CD4-positive, alpha-beta T cell treated with Interleukin-10 for 1 hour (primary cell): ENCODE measurements around the gene NASP.

Experiments
- DNase-seq: peaks from one replicate; pipeline ENCODE4 v3.0.0-alpha.2; 2020

NASP gene, protein sequence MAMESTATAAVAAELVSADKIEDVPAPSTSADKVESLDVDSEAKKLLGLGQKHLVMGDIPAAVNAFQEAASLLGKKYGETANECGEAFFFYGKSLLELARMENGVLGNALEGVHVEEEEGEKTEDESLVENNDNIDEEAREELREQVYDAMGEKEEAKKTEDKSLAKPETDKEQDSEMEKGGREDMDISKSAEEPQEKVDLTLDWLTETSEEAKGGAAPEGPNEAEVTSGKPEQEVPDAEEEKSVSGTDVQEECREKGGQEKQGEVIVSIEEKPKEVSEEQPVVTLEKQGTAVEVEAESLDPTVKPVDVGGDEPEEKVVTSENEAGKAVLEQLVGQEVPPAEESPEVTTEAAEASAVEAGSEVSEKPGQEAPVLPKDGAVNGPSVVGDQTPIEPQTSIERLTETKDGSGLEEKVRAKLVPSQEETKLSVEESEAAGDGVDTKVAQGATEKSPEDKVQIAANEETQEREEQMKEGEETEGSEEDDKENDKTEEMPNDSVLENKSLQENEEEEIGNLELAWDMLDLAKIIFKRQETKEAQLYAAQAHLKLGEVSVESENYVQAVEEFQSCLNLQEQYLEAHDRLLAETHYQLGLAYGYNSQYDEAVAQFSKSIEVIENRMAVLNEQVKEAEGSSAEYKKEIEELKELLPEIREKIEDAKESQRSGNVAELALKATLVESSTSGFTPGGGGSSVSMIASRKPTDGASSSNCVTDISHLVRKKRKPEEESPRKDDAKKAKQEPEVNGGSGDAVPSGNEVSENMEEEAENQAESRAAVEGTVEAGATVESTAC

GRCh38 chr1:45583666-45584350 lies at the start of gene NASP:
TSS of gene NASP (plus strand) at chr1:45584041. CDS start at chr1:45584147, 106 bp downstream.
- DNase-seq: peak; percentile 94

DNA sequence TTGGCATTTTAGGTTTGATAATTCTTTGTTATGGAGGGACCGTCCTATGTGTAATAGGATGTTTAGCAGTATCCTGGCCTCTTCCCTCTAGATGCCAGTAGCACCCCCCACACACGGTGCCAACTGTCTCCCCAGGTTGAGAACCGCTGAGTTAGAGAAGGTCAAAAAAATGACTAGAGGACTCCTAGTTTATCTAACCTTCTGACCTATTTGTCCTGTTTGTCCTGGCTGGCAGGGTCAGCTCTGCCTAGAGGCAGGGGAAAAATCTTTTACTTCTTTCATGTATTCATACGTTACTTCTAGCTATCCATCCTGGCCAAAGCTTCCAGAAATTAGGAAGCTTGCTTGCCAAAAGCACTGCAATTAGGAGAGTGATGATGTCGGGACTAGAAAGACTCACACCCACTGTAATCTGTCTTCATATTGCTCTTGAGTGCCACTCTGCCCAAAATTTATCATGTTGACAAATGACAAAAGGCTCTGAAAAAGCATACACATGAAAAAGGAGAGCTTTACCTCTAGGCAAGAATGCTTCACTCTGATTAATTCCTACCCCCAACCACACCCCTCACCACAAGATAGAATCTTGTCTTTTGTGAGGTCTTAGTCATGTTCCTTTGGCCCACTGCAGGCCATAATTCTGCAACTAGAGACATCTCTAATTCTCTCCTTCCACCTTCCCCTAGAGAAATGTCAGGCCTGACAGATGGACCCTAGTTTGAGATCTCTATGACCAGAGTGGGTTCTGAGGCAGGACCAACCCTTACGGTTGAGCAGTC lies 47.7 kb upstream of the NASP start:
- DNase-seq: no peak

DNA sequence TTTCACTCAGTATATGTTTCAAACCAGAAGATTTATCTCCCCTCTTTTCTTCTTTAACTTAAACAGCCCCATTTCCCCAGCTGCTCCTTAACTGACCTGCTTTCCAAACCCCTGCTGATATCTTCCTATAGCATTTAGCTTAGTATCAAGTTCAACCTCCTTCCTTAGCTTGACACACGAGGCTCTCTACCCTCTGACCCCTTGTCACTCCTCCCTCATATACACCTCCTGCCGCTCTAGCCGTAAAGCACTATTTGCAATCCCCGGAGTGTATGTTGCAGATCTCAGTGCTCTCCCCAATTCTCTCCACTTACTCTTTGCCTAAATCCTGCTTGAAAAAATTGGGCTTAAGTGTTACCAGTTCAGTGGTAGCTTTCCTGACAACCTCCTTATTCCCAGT lies 47.0 kb upstream of the NASP start:
- DNase-seq: no peak

DNA sequence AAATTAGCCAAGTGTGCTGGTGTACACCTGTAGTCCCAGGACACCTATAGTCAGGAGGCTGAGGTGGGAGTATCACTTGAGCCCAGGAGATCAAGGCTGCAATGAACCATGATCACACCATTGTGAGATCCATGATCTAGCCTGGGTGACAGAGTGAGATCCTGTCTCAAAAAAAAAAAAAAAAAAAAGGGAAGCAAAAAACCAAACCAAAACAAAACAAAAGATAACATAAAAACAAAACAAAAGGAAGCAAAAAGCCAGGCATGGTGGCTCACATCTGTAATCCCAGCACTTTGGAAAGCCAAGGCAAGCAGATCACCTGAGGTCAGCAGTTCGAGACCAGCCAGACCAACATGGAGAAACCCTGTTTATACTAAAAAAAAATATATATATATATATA lies 42.6 kb upstream of the NASP start:
- DNase-seq: no peak

- DNase-seq: no peak
Measured at GRCh38 chr1:45542591-45542990, 41.2 kb upstream of the NASP start.

- peak; percentile 81 for DNase-seq
Measured at GRCh38 chr1:45543581-45544417, 40.0 kb upstream of the NASP start.

DNA sequence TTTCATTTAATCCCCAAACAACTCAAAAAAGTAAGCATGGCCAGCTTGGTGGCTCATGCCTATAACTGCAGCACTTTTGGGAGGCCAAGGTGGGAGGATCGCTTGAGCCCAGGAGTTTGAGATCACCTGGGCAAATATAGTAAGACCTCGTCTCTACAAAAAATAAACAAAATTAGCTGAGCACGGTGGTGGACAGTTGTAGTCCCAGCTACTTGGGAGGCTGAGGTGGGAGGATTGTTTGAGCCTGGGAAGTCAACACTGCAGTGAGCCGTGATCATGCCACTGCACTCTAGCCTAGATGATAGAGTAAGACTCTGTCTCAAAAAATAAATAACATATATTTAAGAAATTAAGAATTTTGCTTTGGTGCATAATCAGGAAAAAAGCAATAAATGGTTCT lies 39.3 kb upstream of the NASP start:
- no peak for DNase-seq

DNA sequence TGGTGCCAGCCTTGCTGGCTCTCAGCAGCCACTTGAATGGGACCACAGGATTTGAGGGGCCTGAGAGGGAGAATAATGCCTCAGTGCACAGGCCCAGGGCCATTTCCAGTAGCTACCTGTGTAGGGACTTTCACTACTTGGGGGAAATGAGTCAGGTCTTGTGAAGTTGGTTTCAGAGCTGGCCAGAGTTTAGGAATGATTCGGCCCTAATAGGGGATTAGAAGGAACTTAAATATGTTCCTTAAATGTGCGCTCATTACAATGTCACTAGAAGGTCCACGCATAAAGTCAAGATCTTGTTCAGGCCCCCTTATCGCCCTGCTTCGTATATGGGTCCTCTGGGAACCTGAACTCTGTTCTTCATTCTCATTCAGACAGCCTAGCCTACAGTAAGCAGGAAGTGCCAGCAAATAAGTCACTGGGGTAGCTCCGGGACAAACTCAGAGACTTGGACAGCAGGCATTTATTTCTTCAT lies 38.8 kb upstream of the NASP start:
- DNase-seq: no peak

DNA sequence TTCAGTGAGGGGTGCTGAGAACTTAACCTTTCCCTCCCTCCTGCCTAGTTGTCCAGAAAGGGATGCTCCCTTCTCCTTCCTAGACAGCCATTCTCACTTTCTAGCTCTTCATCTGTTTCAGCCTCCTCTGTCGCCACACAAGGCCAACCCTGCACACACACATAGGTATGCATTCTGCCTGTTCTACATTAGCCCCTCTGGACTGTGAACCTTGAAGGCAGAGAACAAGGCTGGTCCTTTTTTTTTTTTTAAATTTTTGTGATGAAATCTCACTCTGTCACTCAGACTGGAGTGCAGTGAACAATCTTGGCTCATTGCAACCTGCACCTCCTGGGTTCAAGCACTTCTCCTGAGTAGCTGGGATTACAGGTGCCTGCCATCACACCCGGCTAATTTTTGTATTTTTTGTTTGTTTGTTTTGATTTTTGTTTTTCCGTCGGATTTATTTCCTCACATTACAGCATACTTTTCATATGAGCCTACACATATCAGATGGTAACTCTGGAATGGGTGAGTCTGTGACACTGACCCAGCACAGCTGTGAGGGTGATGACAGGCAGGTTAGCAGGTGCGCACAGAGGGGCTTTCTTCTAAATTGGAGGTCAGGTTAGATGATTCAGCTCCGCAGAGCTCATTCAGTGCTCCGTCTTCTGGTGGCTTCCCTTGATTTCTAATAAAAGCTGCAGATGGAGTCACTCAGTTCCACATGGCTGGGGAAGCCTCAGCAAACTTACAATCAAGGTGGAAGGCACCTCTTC lies 38.1 kb upstream of the NASP start:
- DNase-seq: no peak

DNA sequence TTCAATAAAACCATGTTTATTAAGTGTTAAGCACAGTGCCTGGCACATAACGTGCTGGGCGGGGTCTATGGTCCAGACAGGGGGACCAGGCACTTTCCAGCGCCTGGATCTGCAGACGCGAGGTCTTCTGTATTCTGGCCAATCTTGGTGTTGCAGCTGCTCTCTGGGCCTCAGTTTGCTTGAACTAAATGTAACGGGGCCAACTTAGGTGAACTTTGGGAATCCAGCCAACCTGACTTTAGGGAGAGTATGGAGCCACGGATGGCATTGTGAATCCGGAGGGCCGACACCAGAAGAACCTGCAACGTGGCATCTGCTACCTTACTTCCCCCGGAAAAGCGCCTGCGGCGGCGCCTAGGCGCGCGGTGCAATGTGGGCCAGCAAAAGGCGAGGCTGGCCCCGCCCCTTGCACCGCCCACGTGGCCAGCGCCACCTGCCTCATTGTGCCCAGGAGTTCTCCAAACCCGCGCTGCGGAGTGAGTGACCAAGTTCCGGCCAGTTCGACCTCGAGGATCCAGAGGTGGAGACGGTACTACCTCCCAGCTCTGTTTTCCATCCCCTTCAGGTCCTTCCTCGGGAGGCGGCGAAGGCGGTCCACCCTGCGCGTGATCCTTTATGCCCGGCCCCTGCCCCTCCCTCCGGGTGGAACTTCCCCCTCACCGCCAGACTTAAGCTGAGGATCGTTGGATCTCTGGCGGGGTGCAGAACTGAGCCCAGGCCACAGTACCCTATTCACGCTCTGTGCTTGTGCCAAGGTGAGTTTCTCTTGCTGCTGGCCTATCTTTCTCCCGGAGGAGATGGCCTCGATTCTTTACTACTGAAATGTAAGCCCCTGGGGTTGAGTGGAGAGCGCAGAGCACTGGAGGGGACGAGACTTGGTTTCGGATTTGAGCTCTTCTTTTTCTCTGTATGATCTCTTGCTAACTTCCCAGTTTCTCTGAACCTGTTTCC lies 33.2 kb upstream of the NASP start, which contains the start of gene AKR1A1:
Gene AKR1A1 (plus strand): TSS at position 426 of the 951 bp plus-strand sequence. CDS start 10,969 bp downstream, outside the sequence.
- peak; percentile 86 for DNase-seq

- DNase-seq: no peak
Measured at GRCh38 chr1:45551684-45552083, 32.2 kb upstream of the NASP start.

DNA sequence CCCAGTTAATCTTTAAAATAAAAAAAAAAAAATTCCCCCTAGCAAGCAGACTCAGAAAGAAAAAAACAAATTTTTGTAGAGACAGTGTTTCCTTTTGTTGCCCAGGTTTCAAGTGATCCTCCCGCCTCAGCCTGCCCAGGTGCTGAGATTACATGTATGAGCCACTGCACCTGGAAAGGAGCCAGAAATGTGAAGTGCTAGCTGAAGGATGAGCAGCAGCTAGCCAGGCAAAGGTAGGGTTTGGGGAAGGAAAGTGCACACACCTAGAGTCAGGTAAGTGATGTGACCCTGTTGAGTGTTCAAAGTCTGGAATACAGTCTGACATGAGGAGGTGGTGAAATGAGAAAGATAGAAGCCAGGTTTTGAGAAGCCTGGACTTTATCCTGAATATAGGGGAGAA lies 31.5 kb upstream of the NASP start:
- no peak for DNase-seq

DNA sequence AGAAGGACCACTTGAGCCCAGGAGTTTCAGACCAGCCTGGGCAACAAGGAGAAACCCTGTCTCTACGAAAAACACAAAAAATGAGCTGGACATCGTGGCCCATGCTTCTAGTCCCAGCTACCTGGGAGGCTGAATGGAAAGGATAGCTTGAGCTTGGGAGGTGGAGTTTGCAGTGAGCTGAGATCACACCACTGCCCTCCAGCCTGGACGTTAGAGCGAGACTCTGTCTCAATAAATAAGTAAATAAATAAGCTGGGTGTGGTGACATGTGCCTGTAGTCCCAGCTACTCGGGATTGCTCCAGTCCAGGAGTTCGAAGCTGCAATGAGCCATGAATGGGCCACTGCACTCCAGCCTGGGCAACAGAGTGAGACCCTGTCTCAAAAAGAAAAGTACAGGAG lies 29.6 kb upstream of the NASP start:
- no peak for DNase-seq

- no peak for DNase-seq
Measured at GRCh38 chr1:45557422-45557944, 26.4 kb upstream of the NASP start.

- no peak for DNase-seq
Measured at GRCh38 chr1:45563843-45564242, 20.0 kb upstream of the NASP start.

DNA sequence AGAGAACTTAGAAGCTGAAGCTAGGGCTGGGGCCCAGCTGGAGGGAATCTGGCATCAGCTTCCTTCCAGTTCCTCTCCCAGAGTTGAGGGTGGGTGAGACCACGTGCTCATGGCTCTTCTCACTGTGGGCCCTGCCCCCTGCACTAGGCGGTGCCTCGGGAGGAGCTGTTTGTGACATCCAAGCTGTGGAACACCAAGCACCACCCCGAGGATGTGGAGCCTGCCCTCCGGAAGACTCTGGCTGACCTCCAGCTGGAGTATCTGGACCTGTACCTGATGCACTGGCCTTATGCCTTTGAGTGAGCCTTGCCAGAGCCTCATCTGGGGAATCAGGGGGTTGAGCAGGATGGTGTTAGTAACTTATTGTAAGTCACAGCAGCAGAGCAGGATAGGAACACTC lies 17.1 kb upstream of the NASP start:
- DNase-seq: no peak

GRCh38 chr1:45567911-45568310 lies 15.9 kb upstream of the NASP start:
- DNase-seq: no peak

- no peak for DNase-seq
Measured at GRCh38 chr1:45568421-45568820, 15.4 kb upstream of the NASP start.

DNA sequence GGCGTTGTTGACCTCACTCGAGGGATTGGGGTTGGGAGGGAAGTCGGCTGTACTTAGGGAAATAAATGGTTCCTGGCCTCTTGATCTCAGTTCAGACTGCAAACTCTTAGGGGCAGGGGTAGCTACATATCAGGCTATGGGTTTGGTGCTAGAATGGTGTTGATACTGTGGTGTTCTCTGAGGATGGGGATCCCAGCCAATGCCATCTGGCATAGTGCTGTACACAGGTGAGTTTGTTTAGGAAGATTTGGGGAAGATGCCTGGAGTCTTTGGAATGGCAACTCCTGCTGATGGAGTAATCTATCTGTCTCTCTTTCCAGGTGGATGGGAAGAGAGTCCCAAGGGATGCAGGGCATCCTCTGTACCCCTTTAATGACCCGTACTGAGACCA lies 14.3 kb upstream of the NASP start:
- DNase-seq: no peak
